Retinal pigment epithelial cell (primary cell): ENCODE results near the gene GAPDH.

ENCODE experiments used
- DNase-seq: peaks from one replicate; pipeline ENCODE4 v3.0.0-alpha.2; 2010; ENCODE audit warnings: low read depth
- H3K4me3 ChIP-seq: 2 replicates; pipeline ENCODE4 v1.5.1; 2011; ENCODE audit warnings: mild to moderate bottlenecking, low read length, control low read depth, moderate library complexity
- TF ChIP-seq, protein P1 (sequence below): conservative IDR thresholded peaks from 2 replicates; pipeline ENCODE4 v1.5.1; 2011; ENCODE audit warnings: low read depth, low read length, control low read depth, inconsistent platforms

Gene GAPDH

DNA sequence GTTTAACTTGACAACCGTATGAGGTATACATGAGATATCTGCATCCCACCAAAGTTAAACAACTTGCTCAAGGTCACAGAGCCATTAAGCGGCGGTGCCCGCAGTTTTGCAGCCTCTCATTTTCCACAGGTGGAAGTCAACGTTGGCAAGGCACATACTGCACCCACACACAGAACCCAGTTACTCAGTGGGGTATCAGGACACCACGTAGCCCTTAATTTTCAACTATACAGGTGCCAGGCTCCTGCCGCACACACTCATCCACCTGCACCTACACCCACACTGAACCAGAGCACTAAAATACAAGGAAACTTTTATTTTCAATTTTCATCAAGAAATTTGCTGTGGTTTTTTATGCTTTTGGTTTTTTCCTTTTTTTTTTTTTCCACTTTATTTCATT lies 35.5 kb downstream of the GAPDH start:
- no peak for DNase-seq
- TF ChIP-seq, protein P1, sequence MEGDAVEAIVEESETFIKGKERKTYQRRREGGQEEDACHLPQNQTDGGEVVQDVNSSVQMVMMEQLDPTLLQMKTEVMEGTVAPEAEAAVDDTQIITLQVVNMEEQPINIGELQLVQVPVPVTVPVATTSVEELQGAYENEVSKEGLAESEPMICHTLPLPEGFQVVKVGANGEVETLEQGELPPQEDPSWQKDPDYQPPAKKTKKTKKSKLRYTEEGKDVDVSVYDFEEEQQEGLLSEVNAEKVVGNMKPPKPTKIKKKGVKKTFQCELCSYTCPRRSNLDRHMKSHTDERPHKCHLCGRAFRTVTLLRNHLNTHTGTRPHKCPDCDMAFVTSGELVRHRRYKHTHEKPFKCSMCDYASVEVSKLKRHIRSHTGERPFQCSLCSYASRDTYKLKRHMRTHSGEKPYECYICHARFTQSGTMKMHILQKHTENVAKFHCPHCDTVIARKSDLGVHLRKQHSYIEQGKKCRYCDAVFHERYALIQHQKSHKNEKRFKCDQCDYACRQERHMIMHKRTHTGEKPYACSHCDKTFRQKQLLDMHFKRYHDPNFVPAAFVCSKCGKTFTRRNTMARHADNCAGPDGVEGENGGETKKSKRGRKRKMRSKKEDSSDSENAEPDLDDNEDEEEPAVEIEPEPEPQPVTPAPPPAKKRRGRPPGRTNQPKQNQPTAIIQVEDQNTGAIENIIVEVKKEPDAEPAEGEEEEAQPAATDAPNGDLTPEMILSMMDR = no peak
- no peak overlapping the region for H3K4me3 ChIP-seq

DNA sequence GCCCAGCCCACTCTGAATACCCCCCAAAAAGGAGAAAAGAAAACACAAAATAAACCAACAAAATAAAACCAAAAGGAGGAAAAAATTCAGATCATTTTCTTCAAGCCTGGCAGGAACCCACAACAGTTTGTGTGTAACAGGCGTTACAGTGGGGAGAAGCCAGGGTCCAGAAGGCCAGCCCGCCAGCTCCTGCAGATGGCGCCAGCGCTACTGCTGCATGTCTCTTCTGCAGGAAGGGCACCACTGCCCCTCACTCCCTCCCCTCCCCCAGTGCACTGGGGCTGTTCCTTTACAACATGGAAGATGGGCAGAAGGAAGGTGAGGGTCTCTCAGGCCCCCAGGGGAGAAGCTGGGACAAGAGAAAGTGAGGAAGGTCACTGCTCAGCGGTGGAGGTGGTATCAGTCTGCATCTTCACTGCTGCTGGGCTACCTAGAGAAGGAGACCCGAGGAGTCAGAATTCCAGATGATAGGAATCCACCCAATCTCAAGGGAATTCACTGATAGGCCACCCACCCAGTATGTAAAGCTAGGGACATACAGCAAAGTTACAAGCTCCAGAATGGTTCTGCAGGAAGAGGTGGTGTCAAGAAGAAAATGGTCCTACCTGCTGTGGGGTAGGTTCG lies 36.1 kb downstream of the GAPDH start:
- no peak overlapping the region for H3K4me3 ChIP-seq
- TF ChIP-seq, protein P1 = peak; percentile 63
- DNase-seq = no peak

DNA sequence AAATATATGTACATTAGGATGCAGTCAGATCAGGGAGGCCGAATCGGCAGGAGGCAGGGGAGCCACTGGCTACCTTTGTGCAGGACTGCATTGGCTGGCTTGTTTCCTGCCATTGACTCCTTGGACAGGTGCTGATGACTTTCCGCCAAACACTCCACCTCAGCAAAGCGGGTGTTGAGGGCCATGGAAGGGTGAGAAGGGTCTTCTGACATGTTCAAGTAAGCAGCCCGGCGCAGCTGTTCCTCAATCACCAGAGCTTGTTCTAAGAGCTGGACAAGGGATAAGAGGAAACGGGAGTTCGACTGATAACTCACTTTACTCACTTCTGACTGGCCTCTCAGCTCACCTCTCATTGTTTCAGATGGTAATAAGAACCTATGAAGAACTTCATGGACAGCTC lies 38.7 kb downstream of the GAPDH start:
- TF ChIP-seq, protein P1 = no peak
- DNase-seq = no peak
- no peak overlapping the region for H3K4me3 ChIP-seq

DNA sequence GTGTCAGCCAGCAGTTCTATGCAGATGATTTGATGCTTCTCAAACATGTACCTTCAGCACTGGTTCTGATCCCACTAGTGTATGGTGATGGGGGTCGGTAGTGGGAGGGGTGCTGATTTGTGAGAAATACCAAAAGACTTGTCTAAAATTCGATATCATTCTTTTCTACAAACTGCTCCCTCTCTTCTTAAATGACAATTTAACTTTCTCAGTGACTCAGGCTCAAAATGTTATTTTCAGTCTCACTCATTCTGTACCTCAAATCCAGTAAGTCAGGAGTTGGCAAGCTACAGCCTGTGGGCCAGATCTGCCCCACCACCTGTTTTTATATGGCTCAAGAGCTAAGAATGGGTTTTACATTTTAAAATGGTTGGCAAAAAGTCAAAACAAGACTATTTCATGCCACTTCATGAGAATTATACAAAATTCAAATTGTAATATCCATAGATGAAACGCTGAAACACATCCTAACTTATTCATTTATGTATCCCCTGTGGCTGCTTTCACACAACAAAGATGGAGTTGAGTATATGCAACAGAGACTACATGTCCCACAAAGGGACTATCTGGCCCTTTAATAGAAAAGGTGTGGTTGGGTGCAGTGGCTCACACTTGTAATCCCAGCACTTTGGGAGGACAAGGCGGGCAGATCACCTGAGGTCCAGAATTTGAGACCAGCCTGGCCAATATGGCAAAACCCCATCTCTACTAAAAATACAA lies 40.4 kb downstream of the GAPDH start:
- DNase-seq = no peak
- TF ChIP-seq, protein P1 = no peak
- H3K4me3 ChIP-seq = no peak overlapping the region

GRCh38 chr12:6575648-6576047 lies 41.3 kb downstream of the GAPDH start:
- DNase-seq = no peak
- no peak overlapping the region for H3K4me3 ChIP-seq
- TF ChIP-seq, protein P1 = no peak

- no peak overlapping the region for H3K4me3 ChIP-seq
- no peak for DNase-seq
- TF ChIP-seq, protein P1 = peak; percentile 30
Observed at GRCh38 chr12:6582196-6582595, 47.9 kb downstream of the GAPDH start.

- no peak for DNase-seq
- H3K4me3 ChIP-seq = no peak overlapping the region
- TF ChIP-seq, protein P1 = no peak
Observed at GRCh38 chr12:6582959-6583358, 48.6 kb downstream of the GAPDH start.
